Amniotic stem cell (primary cell): ENCODE measurements around the gene SPRR4.

Source experiments
- DNase-seq: peaks from one replicate; lab custom pipeline; 2025; lab: John Stamatoyannopoulos, UW

Gene SPRR4, protein sequence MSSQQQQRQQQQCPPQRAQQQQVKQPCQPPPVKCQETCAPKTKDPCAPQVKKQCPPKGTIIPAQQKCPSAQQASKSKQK

DNA sequence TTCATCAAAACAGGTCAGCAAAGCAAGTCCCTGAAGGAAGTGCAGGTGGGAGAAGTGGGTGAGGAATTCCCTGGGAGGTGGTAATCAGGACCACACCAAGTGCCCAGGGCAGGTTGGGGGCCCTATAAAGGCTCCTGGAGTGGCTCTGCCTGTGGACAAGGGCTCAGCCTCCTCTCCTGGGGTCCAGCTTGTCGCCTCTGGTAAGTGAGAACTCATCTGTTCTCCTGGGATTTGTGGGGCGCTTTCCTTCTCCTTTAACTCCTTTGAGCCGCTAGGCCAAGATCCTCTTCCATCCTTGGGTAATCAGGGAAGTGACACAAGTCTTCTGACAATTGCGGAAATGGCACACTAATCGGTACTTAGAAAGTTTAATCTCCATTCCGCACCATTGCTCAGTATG lies at the start of gene SPRR4:
Gene SPRR4, plus strand, starts transcription at position 154 of the 400 bp plus-strand sequence. CDS start 1,243 bp downstream, outside the sequence.
- DNase-seq: no peak

DNA sequence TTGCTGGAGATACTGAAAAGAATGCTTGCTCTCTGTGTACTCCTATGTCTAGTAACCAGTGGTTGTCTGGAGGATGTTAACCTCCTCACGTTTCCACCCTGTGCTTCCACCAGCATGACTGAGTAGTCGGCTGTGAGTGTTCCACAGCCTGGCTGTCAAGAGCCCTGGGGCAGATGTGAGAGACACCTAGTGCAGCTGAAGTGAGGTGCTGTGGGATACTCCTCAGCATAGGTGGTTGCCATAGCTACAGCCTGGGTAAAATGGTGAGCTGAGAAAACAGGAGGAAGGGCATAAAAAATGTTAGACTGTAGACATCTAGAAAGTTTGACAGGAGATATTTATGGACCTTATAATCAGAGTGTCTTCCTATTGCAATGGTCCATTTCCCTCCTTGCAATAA lies 46.3 kb upstream of the SPRR4 start:
- DNase-seq: no peak

DNA sequence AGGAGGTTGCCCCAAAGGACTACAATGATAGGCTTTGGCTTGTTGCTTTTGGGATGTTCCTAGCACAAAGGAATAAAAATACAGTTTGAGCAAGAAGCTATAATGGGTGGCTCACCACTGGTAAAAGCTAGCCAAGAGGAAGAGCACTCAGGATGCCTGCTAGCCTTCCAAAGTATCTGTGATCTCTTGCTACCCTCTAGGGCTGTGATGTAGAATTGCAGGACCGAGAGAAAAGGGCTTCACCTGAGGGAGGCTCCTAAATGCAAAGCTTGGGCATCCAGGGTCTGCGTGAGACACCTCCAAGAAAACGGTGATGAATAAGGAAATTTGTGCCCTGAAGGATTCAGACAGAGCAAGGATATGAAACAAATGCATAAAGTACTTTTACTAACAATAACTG lies 44.4 kb upstream of the SPRR4 start:
- no peak for DNase-seq

DNA sequence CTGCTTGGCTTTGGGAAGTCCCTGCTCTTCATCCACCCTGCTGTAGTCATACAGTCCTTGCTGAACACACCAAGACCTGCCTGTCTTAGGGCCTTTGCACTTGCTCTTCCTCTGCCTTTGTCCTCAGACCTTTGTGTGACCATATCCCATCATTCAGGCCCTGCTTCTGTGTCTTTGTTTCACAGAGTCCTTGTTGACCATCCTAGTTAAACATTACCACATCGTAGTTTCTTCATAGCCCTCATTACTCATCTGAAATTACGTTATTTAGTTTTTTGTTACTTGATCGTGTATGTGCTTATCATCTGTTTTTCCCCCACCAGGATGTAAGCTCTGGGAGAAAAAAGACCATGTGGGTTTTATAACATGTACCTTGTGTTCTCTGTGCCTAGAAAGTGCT lies 41.8 kb upstream of the SPRR4 start:
- no peak for DNase-seq

DNA sequence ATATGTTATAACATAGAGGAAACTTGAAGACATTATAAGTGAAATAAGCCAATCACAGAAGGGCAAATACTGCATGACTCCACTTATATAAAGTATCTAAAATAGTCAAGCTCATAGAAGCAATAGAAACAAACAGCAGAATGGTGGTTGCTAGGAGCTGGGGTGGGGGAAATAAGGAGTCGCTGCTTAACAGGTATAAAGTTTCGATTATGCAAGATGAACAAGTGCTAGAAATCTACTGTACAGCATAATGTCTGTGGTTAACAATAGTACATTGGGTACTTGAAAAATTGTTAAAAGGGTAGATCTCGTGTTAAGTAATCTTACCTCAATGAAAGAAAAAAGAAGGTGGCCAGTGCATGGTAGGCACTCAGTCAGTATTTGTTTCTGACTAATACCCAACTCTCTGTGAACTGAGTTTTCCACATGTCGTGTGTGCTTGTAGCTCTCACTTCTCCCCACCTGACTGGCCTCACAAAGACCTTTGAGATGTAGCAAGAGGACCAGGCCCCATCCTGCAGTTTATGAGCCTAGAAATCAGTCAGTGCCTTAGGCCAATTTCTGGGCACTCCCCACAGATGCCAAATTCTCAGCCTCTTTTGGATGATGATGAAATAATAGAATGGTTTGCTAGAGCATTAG lies 38.2 kb upstream of the SPRR4 start:
- no peak for DNase-seq

DNA sequence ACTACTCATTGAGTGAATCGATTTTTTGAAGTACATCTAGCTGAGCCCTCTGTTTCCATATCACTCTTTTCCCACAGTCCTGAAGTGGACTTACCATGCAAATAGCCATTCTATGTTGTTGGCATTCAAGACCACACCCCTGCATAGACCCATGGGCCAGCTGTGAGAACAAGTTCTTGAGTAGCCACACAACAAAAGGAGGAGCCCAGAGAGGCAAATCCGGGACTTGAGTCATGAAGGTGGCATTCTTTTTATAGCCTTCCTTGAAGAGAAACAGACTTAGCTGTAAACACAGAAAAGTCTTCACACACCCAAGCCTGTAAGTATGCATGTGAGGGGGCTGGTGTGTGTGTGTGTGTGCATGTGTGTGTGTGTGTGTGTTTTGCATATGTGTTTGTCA lies 37.3 kb upstream of the SPRR4 start:
- DNase-seq: no peak

DNA sequence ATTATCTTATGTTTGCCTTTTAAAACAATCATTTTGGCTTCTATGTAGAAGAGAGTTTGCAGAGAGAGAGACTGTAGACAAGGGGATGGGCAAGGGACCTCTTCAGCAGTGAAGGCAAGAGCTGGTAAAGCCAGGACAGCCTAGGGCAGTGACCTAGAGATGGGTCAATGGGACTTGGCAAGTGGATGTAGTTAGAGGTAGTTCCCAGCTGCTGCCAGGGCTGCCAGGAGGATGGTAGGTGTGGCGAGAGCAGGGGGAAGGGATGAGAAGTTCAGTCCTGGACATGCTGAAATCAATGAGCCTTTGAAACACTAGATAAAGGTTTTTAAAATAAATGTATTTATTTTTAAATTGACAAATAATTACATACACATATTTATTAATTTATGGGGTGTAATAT lies 29.8 kb upstream of the SPRR4 start:
- no peak for DNase-seq

DNA sequence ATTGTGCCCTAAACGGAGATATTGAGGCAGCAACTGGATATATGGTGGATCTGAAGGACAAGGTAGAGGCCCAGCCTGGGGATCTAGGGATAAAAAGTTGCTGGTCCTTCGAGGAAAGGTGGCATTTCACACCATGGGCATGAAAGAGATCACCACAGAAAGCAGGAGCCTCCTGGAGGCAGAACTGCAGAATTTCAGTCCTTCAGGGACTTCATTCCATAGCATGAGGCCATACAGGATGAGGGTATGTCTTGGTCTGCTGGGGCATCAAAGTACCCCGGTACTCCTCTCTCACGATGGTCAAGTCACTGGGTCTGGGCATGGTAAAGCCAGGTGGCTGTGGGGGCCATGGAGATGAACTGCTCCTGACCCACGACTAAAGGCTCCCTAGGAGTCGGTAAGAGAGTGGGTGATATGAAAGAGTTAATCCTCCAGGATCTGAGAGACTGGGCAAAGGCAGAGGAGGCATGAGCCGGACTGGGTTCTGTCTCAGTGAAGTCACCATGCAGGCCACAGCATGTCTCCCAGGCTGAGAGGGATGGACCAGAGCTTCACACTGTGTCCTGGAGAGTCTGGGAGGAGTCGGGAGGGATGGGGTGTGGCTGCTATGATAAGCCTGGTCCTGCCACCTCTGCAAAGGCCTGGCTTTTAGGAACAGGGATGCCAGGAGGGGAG lies 29.3 kb upstream of the SPRR4 start:
- DNase-seq: no peak

DNA sequence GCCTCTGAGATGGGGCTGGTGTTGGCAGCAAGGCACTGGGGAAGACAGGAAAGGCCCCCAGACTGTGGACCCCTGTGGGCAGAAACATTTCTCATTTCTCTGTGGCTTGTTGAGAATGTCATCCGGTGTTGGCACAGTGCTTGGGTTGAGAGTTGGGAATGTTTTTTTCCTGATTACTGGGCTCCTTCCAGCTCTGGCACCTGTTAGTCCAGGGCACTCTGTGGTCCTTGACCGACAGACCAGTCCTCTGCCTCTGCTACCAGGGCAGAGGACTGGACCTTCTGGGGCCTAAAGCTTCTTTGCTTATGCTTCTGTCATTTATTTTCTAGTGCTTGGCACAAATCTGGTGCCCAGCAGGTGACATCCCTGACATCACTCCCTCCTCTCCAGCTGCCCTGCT lies 28.3 kb upstream of the SPRR4 start:
- DNase-seq: no peak

DNA sequence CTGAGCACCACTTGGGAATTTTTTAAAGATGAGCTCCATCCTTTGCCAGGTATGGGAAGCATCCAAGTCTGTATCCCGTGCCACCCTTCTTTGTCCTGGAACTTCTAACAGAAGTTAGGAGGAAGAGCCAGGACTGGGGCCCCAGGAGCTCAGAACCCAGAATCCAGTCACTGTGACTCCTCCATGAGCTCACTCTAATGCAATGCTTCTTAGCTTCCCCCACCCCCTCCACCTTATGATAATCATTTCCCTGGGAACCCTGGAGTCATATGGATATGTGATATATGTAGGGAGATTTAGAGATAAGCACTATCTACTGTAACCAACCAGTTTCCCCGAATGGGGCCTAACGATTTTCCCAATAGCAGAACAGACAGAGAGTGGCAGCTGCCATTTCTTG lies 24.2 kb upstream of the SPRR4 start:
- DNase-seq: no peak

DNA sequence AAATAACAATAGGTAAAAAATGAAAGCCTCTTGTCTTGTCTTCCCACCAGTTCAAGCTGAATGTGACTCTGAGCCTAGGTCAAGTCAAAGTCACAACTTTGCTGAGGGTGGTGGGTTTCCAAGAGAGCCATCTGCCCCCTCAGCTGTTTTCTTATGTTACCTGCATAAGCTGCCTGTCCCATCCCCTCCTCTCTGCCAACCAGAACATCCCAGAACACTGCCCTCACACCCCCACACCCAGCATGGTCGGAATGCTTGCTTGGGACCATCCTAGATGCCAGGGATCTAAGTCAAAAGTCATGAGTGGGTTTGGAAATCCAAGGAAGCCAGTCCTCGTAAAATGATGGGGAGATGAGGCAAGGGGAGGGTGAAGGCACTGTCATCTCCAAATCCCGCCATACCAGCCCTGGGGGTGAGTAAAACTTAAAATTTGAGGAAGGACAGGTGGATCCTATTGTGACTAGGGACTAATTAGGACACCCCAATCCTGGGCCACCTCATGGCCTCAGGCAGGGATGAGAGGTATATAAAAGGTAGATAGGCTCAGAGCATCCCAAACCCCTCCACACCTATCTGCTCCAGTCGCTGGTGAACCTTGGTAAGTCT lies 23.7 kb upstream of the SPRR4 start, which contains the start of gene SPRR5:
Gene SPRR5, plus strand, starts transcription at position 556 of the 606 bp plus-strand sequence. CDS start 1,349 bp downstream, outside the sequence.
- no peak for DNase-seq

DNA sequence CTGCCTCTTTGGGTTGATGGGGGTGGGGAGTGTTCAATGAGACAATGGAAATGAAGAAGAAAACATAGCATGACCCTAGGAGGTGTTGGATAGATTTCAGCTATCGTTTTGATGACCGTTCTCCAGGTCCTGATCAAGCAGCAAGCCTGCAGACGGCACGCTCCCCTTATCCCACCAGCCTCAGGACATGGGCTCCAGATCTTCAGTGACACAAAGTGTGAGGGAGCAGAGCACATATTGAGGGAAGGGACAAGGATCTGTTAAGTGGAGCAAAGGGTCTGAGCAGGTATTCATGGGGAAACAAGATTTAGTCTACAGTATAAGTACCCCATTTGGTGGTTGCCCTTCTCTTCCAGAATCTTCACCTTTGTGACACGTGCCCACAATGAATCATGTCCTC lies 18.7 kb upstream of the SPRR4 start:
- no peak for DNase-seq

DNA sequence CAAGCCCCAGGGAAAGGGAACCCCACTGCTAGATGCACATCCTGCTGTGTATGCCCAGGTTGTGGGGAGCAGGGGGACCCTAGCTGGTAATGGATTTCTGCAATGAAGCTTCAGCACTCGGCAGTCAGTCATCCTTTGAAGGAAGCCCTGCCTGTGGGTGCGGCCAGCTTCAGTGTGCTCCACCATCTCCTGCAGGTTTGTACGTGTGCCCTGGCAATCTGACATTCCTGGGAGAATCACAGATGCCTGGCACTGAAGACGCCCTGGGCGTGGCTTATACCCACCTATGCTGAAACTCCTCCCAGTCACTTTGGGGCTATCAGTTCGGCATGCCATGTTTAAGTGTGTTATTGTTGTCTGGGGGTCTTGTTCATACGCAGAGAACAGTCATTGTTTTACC lies 16.7 kb upstream of the SPRR4 start:
- DNase-seq: no peak

DNA sequence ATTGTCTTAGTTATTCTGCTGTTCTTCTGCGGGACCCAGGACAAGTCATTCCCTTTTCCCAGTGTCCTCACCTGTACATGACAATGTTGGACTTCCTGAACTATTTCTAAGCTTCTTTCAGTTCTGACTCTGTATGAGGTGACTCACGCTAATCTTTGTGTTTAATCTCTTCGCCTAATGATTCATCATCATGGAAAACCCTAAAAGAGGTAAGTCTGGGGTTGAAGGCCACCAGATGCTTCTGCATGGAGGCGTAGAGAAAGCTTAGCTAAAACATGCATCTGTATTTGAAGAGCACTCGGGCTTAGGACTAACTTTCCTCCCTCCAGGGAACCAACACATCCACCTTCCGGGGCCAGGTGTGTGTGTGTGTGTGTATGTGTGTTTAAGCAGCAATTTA lies 16.0 kb upstream of the SPRR4 start:
- no peak for DNase-seq

DNA sequence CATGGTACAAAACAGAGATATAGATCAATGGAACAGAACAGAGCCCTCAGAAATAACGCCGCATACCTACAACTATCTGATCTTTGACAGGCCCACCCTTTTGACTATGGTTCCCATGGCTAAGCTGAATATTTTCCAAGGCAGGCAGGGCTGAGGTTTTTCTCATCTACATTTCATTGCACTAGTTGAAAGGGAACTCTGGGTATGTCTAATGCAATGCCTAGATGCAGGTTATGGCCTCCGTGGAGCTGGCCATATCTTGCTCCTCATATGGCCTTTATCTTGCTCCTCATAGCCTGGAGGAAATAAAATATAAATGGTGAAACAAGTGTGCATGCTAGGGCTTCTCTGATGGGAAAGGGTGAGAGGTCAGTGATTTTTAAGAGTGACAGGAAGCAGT lies 12.9 kb upstream of the SPRR4 start:
- DNase-seq: no peak

DNA sequence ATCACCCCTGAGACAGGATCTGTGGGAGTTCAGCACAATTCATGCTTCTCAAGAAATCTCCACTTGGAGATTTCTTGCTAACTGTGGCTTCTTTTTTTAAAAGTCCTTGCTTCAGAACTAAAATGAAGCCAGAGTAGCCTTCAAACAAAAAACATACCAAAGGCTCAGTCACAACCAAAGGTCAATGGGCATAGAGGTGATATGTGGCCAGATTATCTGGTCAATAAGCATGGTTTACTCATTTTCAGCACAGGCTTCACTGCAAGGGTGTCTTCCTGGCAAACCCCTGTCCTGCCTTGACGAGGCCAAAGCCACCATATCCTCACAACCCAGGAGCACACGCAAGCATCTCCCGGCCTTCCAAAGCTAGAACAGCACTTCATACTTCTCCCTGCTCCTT lies 11.2 kb upstream of the SPRR4 start:
- no peak for DNase-seq

DNA sequence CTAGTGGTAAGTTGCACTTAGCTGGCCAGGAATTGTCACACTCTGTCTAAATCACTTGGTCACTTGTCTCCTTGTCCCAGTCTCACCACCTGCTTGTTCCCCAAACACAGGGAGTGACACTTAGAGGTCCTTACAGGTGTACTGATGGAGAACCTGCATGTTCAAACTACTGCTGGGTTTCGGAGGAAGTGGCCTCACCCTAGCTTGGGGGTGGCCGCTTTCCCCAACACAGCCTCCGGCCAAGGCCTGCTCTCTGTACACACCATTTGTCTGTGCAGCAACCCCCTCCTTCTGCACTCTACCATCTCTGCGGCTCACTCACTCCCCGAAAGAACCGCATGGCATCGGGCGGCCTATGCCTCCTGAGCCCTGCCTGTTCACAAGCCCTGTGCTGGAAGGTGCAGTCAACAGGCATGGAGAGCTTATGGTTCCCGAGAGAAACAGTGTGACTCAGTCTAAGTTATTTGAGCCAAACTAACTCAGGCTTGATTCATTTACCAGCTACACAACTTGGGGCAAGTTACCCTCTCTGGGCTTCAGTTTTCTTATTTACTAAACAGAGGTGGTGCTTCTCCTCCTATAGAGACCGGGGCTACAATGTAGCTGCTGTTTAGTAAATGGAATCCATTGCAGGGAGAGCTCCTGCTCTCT lies 10.5 kb upstream of the SPRR4 start:
- no peak for DNase-seq

DNA sequence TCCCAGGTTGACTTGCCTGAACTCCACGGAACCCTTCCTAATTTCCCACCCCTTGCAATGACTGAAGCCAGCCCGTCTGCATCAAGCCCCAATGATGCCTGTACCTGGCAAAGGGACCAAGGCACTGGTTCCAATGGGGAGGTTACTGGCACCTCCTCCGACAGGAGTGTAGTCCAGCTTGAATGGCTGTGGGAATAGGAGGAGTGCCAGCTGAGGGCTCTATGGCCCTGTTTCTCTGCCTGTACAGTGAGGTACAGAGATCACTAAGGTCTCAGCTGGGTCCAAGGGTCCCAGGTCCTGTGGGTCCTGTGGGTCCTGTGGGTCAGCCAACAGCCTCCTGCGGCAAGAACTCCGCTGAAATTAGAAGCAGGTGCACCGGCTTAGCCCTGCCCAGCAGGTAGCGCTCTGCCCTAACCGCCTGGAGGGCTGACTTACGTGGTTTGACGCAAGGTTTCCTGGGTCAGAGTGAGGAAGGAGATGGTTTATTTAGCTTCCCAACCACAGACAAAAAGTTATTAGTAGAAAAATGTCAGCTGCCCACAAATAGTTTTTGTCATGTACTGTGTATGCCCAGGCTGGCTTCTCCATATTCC lies 9.9 kb upstream of the SPRR4 start:
- no peak for DNase-seq

DNA sequence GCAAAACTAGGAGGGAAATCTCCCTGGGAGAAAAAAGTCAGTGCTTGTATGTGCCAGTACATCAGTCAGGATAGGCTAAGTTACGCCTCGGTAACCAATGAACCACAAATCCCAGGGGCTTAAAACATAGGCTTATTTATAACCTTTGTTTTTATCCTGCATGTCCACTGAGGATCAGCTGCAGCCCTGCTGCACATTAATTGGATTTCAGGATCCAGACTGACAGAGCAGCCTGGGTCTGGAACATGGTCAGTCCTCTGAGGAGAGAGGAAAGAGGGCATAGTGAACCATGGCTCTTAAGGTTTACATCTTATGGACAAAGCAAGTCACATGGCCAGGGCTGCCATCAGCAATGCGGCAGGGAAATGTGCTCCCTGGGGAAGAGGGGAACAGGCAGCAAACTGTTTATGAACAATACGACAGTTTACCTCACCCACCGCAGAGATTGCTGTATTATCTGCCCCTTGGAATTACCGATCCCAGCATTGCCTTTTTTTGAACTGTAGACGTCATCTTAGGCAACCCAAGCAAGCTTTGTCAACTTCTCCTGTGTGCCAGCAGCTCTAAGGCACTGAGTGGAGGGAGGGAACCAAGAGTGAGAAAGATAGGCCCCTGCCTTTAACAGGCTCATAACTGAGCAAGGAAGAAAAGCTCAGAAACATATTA lies 9.1 kb upstream of the SPRR4 start:
- no peak for DNase-seq

DNA sequence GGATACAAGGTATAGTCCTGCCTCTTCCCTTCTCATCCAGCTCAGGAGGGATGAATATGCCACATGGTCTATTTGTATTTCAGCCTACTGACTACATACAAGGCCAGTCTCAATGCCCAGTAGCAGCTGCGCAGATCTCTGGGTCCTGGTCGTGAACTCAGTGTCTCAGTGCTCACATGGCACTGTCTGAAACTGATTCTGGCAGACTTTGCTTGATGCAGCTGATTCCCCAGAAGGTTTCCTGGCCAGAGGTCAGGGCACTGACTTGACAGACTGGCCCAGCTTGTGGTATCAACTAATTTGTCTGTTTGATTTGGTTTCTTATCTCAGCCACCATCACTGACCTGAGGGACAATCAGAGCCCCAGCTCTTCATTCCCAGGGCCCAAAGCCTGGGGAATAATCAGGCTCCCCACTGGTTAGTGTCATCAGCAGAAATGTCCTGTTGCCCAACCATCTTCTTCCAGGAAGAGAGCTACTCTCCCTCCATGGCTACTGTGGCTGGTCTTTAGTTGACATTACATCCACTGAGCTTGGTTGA lies 7.5 kb upstream of the SPRR4 start:
- DNase-seq: no peak

DNA sequence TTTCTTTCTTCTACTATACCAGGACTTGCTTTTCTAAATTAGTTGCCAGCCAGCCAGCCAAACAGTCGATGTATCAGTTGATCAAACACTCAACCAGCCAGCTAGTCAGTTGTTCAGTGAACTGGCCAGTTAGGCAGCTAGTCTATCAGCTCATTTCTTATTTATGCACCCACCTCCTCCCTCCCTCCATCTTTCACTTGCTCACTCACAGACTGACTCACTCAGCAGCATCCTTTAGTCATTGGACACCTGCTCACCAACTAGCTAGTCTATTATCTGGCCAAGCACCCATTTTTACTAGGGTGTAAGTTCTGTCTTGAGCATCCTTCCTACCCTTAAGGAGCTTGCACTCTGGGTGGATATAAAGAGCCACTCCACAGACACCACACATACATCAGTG lies 5.9 kb upstream of the SPRR4 start:
- DNase-seq: no peak

DNA sequence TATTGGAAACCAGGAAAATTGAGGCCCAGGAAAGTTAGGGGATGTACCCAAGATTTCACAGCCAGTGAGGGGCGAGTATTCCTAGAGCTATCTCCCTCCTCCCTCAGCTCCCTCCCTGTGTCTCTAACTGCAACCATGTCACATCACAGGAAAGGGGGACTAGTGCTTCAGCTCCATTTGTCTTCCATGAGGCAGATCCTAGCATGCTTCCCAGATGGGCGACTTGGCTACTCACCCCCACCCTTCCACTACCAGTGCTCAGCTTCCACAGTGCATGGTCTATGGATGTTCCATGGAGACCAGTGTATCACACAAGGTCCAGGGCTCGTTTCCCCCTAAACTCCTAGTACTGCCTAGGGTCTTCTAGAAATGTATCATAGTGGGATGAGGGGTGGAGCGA lies 4.6 kb upstream of the SPRR4 start:
- DNase-seq: no peak
